Stimulated activated memory B cell treated with anti-CD40 and anti-IgM and Interleukin-4, amounts not matched to agents 10 μg/mL and 1 μg/mL and 100 μg/mL, for 72 hours (primary cell): ENCODE results near the gene GANAB.
"Not testable (repeated sequence)": the region's sequence is repeated elsewhere in the genome, so short reads cannot be mapped to it uniquely, and the experiment has no call there.

Experiments used
- ATAC-seq: fragments of 150-1000 bp; cut with Tn5 transposase; 2 replicates; pipeline ENCODE4 v1.10.0; 2021
- H3K27ac Mint-ChIP-seq: one replicate; pipeline ENCODE4 v1.8.0; 2022; ENCODE audit warnings: mild to moderate bottlenecking, mixed read lengths
- H3K27me3 Mint-ChIP-seq: one replicate; pipeline ENCODE4 v1.8.0; 2022; ENCODE audit warnings: mixed read lengths
- H3K36me3 Mint-ChIP-seq: one replicate; pipeline ENCODE4 v1.8.0; 2022; ENCODE audit warnings: mixed read lengths
- H3K4me1 Mint-ChIP-seq: one replicate; pipeline ENCODE4 v1.8.0; 2022; ENCODE audit warnings: mixed read lengths
- H3K4me3 Mint-ChIP-seq: one replicate; pipeline ENCODE4 v1.8.0; 2022; ENCODE audit warnings: mild to moderate bottlenecking, moderate library complexity, mixed read lengths
- H3K9me3 Mint-ChIP-seq: one replicate; pipeline ENCODE4 v1.8.0; 2022; ENCODE audit warnings: mixed read lengths

Gene GANAB

DNA sequence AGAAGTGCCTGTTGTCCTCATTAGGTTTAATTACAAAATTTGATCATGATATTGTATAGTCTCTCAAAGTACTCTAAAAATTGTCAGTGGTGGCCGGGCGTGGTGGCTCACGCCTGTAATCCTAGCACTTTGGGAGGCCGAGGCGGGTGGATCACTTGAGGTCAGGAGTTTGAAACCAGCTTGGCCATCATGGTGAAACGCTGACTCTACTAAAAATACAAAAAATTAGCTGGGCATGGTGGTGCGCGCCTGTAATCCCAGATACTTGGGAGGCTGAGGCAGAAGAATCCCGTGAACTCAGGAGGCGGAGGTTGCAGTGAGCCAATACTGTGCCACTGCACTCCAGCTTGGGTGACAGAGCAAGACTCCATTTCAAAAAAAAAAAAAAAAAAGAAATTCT lies 29.0 kb upstream of the GANAB start:
- ATAC-seq, H3K27ac Mint-ChIP-seq, H3K9me3 Mint-ChIP-seq, H3K27me3 Mint-ChIP-seq, H3K4me3 Mint-ChIP-seq: not testable (repeated sequence)
- H3K36me3 Mint-ChIP-seq = peaks cover 29% of the 10 kb centered on the region
- peaks cover 57% of the 10 kb centered on the region for H3K4me1 Mint-ChIP-seq

DNA sequence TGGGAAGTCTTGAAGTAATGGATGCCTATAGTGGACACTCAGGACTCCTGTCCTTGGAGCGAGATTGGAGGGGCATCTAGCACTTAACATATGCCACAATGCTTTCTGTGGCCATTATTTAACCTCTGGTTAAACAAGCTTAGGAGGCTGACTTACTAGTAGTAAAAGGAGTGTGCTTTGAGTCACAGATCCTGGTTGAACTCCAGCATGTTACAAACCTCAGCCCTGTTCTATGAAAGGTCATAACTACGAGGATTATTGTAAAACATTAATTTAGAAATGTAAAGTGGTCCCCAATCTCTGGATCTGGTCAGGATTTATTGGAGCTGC lies 26.7 kb upstream of the GANAB start:
- Mint-ChIP-seq H3K4me1 (peaks cover 63% of the 10 kb centered on the region), H3K9me3 (no peaks in the 10 kb centered on the region), H3K27me3 (no peaks in the 10 kb centered on the region), H3K36me3 (peaks cover 34% of the 10 kb centered on the region), H3K27ac (no peak overlapping the region), H3K4me3 (peak overlapping the region; percentile 98)
- ATAC-seq = no peak

DNA sequence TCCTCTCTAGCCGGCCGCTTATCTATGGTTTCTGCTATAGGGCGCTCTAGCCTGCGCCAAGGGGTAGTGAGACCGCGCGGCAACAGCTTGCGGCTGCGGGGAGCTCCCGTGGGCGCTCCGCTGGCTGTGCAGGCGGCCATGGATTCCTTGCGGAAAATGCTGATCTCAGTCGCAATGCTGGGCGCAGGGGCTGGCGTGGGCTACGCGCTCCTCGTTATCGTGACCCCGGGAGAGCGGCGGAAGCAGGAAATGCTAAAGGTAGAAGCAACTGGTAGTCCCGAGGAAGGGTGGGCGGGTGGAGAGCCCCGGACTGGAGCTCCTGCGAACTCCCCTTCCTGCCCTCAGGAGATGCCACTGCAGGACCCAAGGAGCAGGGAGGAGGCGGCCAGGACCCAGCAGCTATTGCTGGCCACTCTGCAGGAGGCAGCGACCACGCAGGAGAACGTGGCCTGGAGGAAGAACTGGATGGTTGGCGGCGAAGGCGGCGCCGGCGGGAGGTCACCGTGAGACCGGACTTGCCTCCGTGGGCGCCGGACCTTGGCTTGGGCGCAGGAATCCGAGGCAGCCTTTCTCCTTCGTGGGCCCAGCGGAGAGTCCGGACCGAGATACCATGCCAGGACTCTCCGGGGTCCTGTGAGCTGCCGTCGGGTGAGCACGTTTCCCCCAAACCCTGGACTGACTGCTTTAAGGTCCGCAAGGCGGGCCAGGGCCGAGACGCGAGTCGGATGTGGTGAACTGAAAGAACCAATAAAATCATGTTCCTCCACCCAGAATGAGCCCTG lies 25.4 kb upstream of the GANAB start, which contains the start of the genes LBHD1 and UQCC3:
LBHD1 (minus strand) TSS at position 660 of the 782 bp plus-strand sequence. CDS start 2,236 bp downstream, outside the sequence.
UQCC3 (plus strand) TSS at position 66 of the 782 bp plus-strand sequence; CDS start at position 139, 73 bp downstream.
- no peaks in the 10 kb centered on the region for H3K27me3 Mint-ChIP-seq
- peaks cover 59% of the 10 kb centered on the region for H3K4me1 Mint-ChIP-seq
- no peaks in the 10 kb centered on the region for H3K9me3 Mint-ChIP-seq
- ATAC-seq = peak; percentile 91
- peaks cover 28% of the 10 kb centered on the region for H3K36me3 Mint-ChIP-seq
- peak within 1 kb of the TSS; percentile 94 for H3K27ac Mint-ChIP-seq
- H3K4me3 Mint-ChIP-seq = peak within 1 kb of the TSS; percentile 98

DNA sequence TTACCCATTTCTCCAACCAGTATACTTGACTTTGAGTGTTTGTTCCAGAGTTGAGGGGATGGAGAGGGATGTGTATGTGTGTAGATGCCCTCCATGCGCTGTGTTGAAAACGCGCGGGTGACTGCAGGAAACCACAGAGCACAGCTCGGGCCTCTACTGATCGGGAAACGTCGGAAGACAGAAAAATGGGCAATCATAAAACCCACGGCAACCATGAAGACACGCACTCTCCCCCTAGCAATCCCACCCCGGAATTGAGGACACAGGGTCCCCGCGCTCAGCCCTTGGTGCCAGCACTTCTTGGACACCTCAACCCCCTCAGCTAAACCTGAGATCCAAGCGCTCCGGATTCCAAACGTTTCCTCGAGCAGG lies 24.8 kb upstream of the GANAB start:
- Mint-ChIP-seq H3K4me3 (peak overlapping the region; percentile 98), H3K9me3 (no peaks in the 10 kb centered on the region), H3K36me3 (peaks cover 28% of the 10 kb centered on the region), H3K27me3 (no peaks in the 10 kb centered on the region), H3K27ac (peak overlapping the region; percentile 94), H3K4me1 (peaks cover 59% of the 10 kb centered on the region)
- peak; percentile 6 for ATAC-seq

DNA sequence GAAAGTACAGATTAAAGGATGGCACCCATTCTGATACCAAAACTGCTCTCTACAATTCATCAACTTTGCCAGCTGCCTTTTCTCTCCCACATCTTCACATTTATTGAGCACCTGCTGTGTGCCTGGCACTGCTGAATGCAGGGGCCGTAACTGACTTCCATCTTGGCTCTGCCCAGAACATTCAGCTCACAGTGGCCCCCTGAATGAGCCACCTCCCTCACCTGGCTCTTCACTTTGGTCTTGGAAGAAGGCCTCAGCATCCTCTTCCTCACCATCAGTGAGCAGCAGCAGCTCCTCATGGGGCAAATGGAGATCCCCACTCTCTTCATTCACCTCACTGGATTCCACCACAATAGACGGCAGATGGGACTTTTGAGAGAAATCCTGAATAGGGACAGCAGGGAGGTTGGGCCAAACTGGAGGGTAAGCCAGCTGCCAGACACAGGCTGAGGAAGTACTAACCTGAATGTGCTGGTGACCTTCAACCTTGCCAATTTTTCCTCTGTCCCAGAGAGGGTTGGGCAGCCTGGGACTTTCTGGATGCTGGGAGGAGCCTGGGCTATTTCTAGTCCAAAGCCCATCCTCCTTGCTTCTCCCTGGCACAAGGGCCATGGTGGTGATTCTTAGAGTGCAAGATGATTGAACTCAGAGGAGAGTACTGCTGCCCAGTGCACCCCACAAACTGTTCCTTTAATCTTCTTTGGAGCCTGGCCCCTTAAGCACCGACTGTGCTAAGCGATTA lies 23.2 kb upstream of the GANAB start:
- Mint-ChIP-seq H3K36me3 (peaks cover 33% of the 10 kb centered on the region), H3K9me3 (no peaks in the 10 kb centered on the region), H3K27me3 (no peaks in the 10 kb centered on the region), H3K27ac (no peak overlapping the region), H3K4me3 (peak overlapping the region; percentile 42), H3K4me1 (peaks cover 54% of the 10 kb centered on the region)
- ATAC-seq = no peak

DNA sequence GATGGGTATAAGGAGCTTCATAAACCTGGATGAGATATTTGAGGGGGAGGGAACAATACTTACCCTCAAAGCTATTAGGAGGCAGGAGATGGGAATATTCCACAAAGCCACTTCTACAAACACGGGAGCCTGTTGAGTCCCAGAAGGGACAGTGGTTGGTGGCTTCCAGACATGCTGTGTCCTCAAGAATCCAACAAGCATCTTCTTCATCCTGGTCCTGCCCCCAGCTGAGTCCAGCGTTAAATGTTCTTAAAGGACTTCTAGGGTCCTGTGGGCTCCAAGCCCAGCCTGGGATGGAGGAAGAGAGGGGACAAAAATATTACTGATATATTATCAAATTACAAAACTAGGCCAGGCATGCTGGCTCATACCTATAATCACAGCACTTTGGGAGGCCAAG lies 21.0 kb upstream of the GANAB start:
- Mint-ChIP-seq H3K27me3 (no peaks in the 10 kb centered on the region), H3K36me3 (peaks cover 41% of the 10 kb centered on the region), H3K4me1 (peaks cover 56% of the 10 kb centered on the region), H3K4me3 (peak overlapping the region; percentile 98), H3K27ac (peak overlapping the region; percentile 89), H3K9me3 (no peaks in the 10 kb centered on the region)
- no peak for ATAC-seq

DNA sequence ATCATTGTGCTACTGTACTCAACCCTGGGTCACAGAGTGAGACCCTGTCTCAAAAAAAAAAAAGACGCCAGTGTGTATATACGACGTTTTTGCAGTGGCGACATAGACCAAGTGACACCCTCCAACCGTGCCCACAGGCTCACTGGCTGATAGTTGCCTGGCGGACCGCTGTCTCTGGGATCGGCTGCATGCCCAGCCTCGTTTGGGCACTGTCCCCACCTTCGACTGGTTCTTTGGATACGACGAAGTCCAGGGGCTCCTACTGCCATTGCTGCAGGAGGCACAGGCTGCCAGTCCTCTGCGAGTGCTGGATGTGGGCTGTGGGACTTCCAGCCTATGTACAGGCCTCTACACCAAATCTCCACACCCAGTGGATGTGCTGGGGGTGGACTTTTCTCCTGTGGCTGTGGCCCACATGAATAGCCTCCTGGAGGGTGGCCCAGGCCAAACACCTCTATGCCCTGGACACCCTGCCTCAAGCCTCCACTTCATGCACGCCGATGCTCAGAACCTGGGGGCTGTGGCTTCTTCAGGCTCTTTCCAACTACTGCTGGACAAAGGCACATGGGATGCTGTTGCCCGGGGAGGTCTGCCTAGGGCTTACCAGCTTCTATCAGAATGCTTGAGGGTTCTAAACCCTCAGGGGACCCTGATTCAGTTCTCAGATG lies 20.0 kb upstream of the GANAB start:
- H3K27me3 Mint-ChIP-seq = no peaks in the 10 kb centered on the region
- peaks cover 44% of the 10 kb centered on the region for H3K36me3 Mint-ChIP-seq
- H3K9me3 Mint-ChIP-seq = no peaks in the 10 kb centered on the region
- H3K4me1 Mint-ChIP-seq = peaks cover 54% of the 10 kb centered on the region
- H3K27ac Mint-ChIP-seq = peak overlapping the region; percentile 89
- ATAC-seq = no peak
- H3K4me3 Mint-ChIP-seq = peak overlapping the region; percentile 98

DNA sequence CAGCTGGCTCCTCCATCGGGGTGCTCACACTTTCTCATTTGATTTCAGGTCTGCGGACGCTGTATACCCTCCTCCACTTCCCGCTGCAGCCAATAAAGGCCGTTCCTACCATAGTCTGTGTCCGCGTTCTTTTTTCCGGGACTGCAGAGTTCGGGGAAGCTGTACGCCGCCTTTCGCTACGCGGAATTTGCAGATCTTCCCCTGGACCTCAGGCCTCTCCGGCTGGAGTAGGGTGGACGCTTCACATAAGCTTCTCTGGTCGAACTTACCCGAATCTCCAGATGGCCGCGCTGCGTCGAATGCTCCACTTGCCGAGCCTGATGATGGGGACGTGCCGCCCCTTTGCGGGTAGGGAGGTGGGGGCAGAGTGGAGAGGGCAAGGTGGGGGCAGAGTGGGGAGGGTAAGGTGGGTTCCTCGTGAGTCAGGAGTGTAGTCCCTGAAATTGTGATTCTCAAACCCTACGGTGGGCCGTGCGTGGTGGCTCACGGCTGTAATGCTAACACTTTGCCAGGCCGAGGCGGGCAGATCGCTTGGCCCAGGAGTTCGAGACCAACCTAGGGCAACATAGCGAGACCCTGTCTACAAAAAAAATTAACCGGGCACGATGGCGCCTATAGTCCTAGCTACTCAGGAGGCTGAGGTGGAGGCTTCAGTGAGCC lies 19.3 kb upstream of the GANAB start:
- peak overlapping the region; percentile 89 for H3K27ac Mint-ChIP-seq
- no peaks in the 10 kb centered on the region for H3K9me3 Mint-ChIP-seq
- peak overlapping the region; percentile 98 for H3K4me3 Mint-ChIP-seq
- H3K4me1 Mint-ChIP-seq = peaks cover 50% of the 10 kb centered on the region
- peaks cover 44% of the 10 kb centered on the region for H3K36me3 Mint-ChIP-seq
- ATAC-seq = peak; percentile 62
- no peaks in the 10 kb centered on the region for H3K27me3 Mint-ChIP-seq

DNA sequence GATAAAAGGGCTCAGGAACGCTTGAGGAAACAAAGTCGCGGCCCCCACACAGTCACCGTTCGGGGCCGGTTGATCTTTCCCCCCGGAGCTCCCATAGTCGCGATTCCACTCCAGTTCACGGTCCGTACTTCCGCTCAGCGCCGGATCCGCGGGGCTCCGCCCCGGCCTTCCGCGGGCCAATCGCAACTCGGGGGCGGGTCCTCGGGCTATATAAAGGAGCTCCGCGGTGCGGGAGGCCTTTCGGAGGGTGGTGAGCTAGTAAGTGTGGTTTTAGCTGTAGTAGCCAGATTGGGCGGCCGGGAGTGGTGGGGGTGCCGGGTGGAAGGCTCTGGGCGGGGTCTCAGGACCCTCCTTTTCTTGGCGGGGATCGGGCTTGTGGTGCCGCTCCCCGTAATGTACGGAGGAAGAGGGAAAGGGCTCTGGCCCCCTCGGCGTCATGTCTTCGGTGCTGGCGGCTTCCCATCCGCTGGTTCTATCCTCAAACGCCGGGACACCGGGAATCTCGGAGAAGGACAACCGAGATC lies 18.7 kb upstream of the GANAB start, which contains the start of the genes C11orf98 and CSKMT:
C11orf98 (minus strand) TSS at position 136 of the 524 bp plus-strand sequence; CDS start at position 95, 41 bp downstream.
CSKMT (plus strand) TSS at position 238 of the 524 bp plus-strand sequence. CDS start 568 bp downstream, outside the sequence.
- peak; percentile 98 for ATAC-seq
- peaks cover 44% of the 10 kb centered on the region for H3K36me3 Mint-ChIP-seq
- peak within 1 kb of the TSS; percentile 98 for H3K4me3 Mint-ChIP-seq
- no peaks in the 10 kb centered on the region for H3K27me3 Mint-ChIP-seq
- no peaks in the 10 kb centered on the region for H3K9me3 Mint-ChIP-seq
- H3K27ac Mint-ChIP-seq = peak within 1 kb of the TSS; percentile 89
- H3K4me1 Mint-ChIP-seq = peaks cover 46% of the 10 kb centered on the region

DNA sequence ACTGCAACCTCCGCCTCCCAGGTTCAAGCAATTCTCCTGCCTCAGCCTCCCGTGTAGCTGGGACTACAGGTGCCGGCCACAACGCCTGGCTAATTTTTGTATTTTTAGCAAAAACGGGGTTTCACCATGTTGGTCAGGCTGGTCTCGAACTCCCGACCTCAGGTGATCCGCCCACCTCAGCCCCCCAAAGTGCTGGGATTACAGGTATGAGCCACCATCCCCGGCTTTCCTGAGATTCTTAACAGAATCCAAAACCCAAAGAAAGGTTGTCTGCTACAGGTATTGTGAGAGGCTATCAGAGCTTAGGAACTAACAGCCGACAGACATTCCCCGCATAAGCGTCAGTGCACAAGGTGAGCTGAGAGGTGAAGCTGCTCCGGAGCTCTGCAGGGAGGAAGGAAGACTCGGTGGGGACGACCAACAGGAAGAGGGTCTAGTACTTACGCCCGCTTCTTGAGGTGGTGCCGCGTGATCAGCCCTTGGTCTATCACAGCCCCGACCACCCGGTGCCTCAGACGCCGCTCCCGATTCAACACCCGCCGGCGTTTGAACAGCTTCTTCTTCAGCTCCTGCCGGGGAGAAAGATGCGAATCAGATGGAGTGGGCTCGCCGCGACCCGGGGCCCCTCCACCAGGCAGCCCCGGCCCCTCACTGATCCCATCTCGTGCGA lies 18.1 kb upstream of the GANAB start:
- H3K4me1 Mint-ChIP-seq = peaks cover 40% of the 10 kb centered on the region
- H3K27ac Mint-ChIP-seq = peak overlapping the region; percentile 89
- H3K27me3 Mint-ChIP-seq = no peaks in the 10 kb centered on the region
- H3K36me3 Mint-ChIP-seq = peaks cover 42% of the 10 kb centered on the region
- peak overlapping the region; percentile 98 for H3K4me3 Mint-ChIP-seq
- no peaks in the 10 kb centered on the region for H3K9me3 Mint-ChIP-seq
- ATAC-seq = peak; percentile 66

DNA sequence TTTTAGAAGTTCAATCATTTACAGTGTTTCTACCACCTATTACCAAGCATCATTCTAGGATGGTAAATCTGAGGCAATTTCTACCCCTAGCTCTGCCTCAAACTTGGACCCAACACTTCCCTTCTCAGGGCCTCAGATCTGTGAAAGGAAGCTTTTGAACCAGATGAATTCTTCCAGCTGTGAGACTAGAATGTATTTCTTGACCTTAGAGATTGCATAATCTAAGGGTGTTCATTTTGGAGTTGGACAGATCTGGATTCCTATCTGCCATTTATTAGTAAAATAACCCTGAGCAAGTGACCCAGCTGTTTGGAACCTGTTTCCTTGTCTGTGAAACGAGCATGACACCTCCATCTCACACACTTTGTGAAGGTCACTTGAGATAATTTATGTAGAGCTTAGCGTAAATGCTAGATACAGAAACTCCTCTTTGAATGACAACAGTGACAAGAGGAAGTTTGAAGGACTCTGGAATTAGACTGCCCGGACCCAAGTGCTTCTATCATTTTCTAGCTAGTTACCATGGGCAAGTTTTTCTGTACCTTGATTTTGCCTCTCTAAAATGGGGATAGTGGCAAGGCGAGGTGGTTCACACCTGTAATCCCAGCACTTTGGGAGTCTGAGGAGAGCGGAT lies 10.5 kb upstream of the GANAB start:
- H3K27me3 Mint-ChIP-seq = no peaks in the 10 kb centered on the region
- no peaks in the 10 kb centered on the region for H3K9me3 Mint-ChIP-seq
- H3K27ac Mint-ChIP-seq = no peak overlapping the region
- peaks cover 21% of the 10 kb centered on the region for H3K4me1 Mint-ChIP-seq
- no peak for ATAC-seq
- H3K4me3 Mint-ChIP-seq = no peak overlapping the region
- no peaks in the 10 kb centered on the region for H3K36me3 Mint-ChIP-seq

DNA sequence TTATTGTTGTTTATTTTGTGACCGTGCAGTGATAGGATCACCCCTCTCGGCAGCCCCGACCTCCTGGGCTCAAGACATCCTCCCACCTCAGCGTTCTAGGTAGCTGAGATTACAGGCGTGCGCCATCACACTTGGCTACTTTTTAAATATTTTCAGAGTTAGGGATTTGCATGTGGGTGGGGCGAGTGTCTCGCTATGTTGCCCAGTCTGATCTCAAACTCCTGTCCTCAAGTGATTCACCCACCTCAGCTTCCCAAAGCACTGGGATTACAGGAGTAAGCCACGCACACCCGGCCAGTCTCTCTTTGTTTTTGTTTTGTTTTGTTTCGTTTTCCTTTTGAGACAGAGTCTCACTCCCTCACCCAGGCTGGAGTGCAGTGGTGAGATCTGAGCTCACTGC lies 7.9 kb upstream of the GANAB start:
- Mint-ChIP-seq H3K9me3 (no peaks in the 10 kb centered on the region), H3K36me3 (peaks cover under 1% of the 10 kb centered on the region), H3K4me1 (peaks cover 36% of the 10 kb centered on the region), H3K4me3 (peak overlapping the region; percentile 50), H3K27ac (peak overlapping the region; percentile 52), H3K27me3 (no peaks in the 10 kb centered on the region)
- no peak for ATAC-seq

DNA sequence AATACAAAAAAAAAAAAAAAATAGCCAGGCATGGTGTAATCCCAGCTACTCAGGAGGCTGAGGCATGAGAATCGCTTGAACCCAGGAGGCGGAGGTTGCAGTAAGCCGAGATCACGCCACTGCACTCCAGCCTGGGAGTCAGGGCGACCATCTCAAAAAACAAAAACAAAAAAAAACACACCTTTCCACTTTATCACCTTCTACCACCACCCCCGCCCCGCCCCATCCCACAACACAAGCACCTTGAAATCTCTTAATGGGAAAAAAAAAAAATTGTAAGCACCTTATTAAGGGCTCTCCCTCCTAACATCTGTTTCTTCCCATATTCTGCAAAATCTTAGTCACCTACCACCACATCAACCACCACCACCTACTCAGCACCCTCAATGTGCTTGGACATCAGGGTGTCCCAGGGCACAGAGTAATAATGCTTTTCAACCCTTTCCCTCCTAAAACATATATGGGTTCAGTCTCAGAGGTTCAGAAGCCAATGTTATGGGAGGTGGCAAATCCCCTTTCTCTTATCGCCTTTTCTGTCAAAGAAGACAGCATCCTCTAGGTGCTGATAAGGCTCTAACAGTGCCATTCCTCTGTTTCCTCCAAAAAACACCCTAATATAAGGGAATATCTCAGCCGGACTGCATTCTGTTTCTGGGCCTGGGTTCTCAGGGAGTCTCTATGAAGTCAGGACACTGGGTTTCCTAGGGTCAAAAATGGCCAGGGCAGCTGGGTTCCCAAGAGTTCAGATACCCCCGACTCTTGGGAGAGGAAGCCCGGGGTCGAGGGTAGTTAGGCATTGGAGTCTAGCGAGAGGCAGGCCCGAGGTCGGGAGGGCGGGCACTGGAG lies 6.0 kb upstream of the GANAB start:
- H3K36me3 Mint-ChIP-seq = peaks cover 5% of the 10 kb centered on the region
- no peaks in the 10 kb centered on the region for H3K27me3 Mint-ChIP-seq
- peak overlapping the region; percentile 98 for H3K4me3 Mint-ChIP-seq

More for the DNA sequence above, 6.0 kb upstream of the GANAB start:
- H3K4me1 Mint-ChIP-seq = peaks cover 40% of the 10 kb centered on the region
- peak overlapping the region; percentile 89 for H3K27ac Mint-ChIP-seq
- no peak for ATAC-seq
- no peaks in the 10 kb centered on the region for H3K9me3 Mint-ChIP-seq
